Inferior parietal cortex (tissue), 1 donor: Measurements from ENCODE around the gene SGTA.

Source experiments
- DNase-seq: peaks from one replicate; pipeline ENCODE4 v3.0.0-alpha.2; 2016; ENCODE audit errors: extremely low spot score

Gene SGTA

DNA sequence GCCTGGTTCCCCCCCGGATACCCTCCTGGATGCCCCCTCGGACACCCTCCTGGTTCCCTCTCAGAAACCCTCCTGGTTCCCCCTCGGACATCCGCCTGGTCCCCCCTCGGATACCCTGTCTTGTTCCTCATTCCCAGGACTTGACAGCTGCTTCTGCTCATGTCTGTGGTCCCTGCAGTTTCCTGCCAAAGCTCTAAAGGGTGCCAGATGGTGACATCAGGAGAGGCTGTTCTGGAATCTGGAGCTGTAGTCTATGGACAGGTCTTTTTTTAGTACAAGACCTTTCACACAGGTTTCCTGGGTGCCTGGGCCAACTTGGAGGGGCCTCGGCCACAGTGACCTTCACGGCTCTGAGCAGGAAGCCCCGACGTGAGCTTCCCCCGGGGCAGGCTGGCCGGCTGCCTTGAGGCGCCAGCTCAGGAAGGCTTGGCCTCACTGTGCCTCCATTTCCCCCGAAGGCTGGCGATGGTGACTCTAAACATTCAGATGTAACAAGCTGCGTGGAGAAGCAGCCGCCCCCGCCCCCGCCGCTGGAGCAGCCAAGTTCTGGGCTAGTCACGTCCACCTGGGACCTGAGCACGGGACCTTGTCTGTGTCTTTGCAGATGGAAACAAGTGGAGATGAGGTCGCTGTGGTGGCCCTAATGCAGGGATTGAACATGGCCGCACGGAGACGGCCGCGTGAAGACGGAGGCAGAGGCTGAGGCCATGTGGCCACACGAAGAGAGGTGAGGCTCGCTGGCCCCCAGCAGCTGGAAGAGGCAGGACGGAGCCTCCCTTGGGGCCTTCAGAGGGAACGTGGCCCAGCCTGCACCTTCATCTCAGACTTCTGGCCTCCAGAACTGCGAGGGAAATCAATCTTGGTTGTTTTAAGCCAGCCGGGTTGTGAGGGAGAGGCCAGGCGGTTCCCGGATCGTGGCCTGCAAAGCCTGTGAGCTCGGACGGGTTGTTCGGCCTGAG, 12.7 kb downstream of the SGTA start:
- no peak for DNase-seq

DNA sequence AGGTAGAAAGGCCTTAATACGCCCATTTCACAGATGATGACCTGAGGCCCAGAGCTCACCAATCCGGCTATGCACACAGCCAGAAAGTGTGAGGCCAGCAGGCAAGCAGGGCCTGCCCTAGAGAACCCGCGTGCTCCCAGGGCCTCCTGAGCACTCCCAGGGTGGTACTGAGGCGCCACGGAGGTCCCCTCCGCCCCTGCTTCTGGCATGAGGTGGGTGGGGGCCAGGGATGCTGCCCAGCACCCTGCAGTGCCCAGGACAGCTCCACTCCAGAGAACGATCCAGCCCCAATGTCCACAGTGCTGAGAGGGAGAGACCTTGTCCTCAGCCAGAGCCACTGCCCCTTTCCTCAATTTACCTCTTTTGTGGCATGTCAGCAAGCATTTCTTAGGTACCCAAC, 13.9 kb downstream of the SGTA start:
- no peak for DNase-seq

DNA sequence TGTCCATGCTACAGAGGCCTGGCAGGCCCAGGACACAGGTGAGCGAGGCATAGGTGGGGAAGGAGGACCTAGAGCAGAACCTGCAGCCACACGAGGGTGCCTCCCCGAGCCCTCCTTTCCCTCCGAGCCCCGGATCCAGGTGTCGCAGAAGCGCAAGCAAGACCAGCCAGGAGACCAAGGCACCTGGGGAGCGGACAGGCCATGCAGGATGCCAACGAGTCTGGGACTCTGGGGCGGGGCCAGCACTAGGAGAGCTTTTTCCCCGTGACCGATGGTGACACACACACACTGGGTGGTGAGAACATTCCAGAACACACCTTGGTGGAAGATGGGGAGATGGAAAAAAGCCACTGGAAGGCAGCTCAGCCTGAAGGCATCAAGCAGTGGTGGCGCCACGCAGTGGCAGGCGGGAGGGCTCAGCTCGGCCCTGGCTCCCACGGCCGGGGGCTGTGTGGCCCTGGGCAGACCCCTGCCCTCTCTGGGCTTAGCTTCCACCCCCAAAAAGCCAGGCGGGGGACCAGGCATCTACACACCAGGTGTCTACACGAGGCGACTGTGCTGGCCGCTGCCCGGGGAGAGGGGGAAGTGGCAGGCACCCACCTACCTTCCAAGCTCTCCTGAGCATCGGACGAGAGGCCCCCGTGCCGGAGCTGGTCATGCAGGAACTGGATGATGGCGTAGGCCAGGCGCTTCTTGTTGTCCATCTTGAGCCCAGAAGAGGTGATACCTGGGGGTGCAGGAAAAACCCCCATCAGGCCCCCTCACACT, 14.5 kb downstream of the SGTA start:
- no peak for DNase-seq

DNA sequence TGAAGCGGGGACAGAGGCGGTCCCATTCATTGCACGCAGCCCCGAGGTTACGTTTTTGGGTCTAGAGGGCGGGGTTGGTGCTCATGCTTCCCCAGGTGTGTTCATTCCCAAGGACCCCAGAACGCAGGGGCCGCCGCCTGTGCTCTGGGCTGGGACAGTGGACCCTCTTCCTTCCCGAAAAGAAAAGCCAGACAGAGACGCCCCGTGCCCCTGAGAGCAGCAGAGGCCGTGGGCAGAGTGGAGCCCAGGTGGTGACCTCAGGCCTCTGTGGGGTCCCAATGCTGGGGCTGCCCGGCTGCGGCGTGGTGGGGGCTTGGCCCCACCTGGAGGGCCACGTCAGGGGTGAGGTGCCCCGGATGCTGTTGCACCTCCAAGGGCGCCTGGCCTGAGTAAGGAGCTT, 15.4 kb downstream of the SGTA start:
- DNase-seq: no peak

DNA sequence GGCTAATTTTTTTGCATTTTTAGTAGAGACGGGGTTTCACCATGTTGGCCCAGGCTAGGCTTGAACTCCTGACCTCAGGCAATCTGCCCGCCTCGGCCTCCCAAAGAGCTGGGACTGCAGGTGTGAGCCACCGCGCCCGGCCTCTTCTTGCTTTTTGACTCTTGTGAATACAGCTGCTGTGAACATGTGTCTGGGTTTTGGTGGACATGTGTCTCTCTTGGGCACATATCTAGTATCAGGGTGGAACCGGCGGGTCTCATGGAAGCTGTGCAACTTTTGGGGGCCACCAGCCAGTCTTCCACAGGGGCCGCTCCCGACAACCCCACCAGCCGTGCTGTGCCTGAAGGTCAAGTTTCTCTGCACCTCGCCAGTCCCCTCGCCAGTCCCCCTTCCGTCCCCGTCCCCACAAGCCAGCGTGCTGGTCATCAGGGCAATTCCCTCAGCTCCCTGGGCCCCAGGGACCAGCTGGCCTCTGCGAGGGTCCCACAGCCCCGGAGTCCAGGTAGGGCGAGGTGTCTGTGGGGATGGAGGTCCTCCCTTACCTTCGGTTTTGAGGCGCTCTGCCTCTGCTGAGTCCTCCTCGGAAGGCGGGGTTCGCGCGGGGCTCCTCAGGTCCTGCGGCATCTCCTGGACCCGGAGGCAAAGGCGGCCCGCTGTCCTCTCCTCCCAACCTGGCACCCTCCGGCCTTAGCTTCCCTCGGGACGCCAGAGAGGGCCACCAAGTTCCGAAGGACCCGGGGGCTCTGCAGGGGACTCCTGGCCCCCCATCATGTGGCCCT, 16.3 kb downstream of the SGTA start:
- DNase-seq: no peak

DNA sequence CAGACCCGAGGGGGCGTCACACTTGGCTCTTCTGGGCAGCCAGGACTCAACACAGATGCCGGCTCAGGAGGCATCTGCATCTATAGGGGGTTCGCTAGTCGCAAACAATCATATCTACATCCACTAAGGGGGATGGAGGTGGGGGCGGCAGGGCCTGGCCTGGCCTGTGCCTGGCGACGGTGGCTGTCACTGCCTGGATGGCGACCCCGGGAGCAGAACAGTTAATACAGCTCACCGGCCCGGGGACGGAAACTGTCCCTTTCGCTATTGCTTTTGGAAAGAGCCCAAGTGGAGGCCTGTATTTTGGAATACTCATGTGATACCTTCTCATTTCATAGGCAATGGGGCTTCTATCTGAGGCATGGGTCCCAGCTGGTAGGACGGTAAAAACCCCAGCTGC, 17.7 kb downstream of the SGTA start:
- DNase-seq: no peak

DNA sequence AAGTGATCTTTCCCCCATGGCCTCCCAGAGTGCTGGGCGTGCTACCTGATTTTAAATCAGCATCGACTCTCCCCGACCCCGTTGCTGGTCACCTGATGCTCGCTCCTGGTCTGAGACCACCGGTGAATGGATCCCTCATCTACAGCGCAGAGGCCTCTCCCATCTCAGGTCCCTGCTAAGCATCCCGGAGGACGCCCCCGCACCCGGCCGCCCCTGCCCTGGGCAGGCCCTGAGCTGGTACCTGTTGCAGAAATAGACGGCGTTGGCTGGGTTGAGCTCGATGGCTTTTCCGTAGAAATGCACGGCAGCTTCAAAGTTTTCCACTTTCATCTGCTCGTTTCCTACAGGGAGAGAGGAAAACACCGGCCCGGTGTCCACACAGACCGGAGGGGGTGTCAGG, 18.1 kb downstream of the SGTA start:
- DNase-seq: no peak

DNA sequence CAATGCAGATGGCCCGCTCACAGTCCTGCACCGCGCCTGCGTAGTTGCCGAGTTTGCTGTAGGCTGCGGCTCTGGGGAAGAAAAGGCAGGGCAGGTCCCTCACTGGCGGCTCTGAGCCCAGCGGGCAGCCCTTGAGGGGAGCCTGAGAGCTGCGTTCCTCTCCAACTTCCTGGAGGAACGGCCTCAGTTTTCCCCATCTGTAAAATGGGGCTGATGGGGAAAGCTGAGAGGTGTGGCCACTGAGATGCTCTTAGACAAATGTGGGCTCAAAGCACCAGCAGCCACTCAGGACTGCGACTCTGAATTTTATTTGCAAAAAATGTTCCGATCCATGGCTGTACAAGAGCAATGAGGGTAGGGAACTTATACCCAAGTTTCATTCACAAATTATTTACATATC, 19.4 kb downstream of the SGTA start:
- DNase-seq: no peak

DNA sequence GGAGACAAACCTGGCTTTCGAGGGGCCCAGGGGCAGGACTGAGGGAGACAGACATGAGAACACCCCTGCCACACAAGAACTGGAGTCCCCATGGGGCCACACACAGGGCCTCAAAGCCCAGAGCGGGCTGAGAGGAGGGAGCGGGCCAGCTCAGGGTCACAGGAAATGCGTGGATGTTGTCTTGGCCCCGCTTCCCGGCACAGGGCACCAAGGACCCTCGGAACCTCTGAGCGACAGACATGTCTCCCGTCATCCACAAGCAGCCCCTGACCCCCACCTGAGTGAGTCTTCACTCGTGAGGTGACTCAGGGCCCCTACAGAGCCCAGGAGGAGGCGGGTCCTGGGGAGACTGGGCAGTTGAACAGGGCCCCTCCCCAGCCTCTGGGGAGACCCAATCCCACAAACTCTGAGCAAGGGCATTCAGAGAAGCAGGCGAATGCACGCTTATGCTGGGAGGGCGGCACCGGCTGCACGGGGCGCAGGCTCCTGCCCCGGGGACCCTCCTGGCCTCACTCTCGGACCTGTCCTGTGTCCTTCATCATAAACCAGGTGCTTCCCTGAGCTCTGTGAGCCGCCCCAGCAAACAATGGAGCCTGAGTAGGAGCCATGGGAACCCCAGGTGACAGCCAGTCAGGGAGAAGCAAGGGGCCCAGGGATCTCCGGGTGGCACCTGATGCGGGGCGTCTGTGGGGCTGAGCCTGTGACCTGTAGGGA, 20.1 kb downstream of the SGTA start:
- DNase-seq: no peak

DNA sequence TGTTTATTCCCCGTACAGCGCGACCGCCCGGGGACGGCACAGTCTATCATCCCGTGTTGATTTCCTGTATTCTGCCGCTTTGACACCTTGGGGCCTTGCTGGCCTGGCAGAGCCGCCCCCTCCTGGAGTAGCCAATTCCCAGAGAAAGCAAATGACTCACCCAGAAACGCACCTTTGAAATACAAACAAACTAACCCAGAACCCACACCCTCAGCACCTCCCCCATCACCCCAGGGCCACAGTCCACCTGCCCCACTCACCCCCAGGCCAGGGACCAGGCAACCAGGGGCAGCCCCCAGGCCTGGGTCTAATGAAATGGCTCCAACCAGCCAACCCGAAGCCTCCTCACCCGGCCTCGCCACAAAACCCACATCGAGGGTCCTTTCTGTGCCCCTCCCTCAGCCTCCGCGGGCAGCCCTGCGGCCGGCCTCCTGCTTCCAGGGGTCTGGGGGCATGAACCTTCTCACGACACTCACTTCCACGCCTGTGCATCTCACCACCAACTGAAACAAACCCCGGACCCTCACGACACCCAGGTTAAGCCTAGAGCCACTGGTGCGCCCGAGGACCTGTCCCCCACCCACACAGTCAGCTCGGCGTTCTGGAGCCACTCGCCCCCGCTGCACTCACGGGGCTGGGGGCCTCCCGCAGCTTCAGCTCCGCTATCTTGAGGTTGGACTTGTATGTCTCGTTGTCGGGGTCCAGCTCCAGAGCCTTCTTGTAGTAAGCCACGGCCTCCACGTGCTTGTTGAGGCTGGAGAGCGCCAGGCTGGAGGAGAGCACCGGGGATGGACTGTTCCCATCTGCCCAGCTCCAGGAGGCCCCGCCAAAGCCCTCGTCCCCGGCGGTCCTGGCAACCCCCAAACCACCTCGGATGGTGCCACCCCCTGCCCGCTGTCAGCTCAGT, 20.9 kb downstream of the SGTA start:
- DNase-seq: no peak

DNA sequence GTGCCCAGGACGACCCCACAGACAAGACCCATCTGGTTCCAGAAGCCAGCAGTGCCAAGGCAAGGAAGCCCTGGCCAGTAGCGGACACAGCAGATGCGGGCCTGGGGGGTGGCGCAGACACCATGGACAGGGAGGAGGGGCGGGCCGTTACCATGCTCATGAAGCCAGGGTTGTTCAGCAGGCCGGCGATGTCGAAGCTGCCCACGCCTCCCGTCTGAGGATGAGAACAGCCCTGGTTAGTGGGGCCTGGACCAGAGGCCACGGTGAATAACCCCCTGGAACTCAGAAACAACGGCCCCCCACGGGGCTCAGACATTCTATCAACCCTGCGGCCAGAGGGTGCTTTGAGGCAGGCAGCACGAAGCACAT, 21.8 kb downstream of the SGTA start:
- DNase-seq: no peak

DNA sequence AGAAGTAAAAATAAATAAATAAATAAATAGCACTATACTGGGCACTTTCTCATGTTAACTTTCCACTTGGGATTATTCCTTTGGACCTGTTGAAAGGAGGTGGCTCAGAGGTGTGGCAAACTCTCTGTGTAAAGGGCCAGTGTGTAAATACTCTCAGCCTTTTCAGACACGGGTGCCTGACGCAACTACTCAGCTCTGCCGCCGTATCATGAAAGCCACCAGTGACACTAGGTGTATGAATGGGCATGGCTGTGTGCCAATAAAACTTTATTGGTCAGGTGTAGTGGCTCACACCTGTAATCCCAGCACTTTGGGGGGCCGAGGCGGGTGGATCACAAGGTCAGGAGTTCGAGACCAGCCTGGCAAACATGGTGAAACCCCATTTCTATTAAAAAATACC, 23.1 kb downstream of the SGTA start:
- no peak for DNase-seq

DNA sequence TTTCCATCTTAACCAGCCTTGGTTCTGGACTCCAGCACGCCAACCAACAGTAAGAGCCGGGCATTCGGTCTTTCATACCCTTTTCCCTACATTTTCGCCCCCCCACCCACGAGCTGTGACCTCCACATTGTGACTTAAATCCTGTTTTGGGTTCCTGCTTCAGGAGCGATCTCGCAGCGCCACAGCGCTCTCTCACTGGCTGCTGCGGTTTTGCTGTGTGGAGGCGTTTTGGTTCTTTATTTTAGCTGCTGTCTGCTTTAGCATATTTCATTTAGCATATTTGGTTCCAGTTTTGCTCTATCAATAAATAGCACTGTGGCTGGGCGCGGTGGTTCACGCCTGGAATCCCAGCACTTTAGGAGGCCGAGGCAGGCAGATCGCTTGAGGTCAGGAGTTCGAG, 23.7 kb downstream of the SGTA start:
- DNase-seq: no peak

DNA sequence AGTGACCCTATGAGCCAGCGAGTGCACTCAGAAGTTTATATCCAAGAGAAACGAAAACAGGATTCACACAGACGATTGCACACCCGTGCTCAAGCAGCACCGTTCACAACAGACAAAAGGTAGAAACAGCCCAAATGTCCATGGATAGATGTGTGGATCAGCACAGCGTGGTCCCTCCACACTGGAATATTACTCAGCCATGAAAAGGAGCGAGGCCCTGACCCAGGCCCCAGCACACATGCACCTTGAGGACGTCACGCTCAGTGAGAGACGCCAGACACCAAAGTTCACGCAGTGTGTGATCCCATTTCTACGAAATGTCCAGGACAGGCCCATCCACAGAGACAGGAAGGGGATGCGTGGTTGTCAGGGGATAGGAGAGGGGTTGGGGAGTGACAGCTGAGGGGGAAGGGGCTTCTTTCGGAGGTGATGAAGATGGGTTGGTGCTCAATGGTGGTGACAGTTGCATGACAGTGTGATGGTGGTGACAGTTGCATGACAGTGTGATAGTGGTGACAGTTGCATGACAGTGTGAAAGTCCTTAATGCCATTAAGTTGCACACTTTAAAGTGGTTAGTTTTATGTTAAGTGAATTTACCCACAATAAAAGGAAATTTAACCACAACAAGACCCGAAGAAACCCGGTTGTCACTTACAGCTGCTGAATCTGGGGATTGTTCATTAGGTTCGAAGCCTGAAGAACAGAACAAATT, 24.3 kb downstream of the SGTA start:
- DNase-seq: no peak

DNA sequence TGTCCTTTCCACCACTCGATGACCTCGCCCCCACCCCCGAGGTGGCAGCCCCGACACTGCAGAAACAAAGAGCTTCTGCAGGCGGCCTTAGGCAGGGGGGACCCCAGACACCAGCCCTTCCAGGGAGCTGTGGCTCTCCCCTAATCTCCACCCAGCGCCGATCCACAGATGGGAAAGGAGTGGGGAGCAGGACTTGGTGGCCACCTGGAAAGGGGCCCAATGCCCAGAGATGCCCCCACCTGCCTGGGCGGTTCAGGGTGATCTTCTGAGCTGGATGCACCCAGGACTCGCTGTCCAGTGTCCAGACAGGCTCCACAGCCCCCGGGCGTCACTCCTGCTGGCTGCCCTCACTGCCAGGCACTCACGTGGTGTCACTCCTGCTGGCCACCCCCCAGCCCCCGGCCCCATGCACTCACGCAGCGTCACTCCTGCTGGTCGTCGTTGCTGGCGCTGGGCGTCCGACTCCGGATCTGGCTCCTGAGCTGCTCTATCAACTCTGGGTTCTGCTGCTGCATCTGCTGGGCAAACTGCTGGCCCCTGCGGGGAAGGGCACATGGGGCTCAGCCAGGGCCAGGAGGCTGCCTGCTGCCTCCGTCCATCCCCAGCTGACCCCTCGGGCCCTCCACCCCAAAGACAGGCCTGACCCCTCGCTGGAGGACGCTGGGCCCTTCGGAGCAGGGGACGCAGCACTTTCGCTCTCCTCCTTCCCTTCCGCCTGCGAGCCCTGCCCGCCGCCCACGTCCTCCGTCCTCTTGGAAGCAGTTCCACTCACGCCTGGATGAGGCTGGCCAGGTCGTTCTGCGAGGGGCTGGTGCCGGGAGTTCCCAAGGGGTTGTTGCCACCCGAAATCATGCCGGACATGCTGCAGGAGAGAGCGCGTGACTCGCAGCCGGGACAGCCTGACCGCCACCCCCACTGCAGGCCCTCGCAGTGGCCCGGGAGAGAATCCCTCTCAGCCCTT, 25.9 kb downstream of the SGTA start:
- DNase-seq: no peak

DNA sequence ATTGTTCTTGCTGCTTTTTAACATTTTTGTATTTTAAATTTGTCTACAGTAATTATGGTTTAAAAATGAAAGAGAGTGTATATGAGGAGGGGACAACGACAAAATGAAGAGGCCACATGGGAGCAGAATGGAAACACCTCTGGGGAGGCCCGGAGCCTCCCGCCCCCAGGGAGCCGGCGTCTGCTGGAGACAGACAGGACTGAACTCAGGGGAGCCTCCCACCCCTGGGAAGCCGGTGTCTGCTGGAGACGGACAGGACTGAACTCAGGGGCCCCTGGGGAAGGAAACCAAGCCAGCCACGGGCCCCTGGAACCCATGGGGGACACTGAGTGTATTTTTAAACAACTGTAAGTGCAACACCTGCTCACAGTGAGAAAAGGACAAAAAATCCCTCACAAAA, 26.6 kb downstream of the SGTA start:
- DNase-seq: no peak

DNA sequence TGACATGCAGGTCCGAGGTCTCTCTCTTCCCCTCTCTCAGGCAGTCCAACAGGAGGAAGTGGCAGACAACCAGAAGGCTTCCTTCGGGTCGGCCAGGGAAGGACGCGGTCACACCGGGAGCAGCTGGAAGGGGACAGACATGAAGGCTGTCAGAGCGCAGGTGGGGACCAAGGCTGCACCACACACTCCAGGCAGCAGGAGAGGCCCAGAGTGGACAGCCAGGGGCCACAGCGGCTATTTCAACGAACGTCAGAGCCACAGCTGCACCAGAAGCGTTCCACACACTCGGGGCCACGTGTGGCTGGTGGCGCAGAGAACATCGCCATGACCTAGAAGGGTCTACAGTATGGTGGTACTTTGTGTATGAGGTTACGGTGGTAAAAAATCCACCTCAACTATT, 27.3 kb downstream of the SGTA start:
- no peak for DNase-seq

DNA sequence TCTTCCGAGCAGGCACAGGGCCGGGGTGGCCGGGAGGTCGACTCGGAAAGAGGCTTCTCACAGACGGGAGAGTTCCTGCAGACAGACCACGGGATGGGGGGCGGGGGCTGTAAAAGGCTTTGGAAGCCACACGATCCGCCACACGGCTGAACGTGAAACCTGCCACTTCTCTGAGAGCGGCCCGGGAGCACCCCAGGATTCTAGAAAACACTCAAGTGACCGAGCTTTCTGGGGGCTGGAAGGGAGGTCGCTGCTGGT, 27.7 kb downstream of the SGTA start:
- no peak for DNase-seq
